ENCODE measurements around the gene OLIG1. TPM values are rescaled to one million over a fixed set of nuclear protein-coding genes. Genes with fewer than 3 reads are reported as not detected.

OLIG1 gene
- total and polyA plus RNA-seq, 2 donors (not counting 1 experiment from before 2014, with no cell fraction given), result 0.33 TPM; not detected in 1

GRCh38 chr21:33112151-33112550, 42.2 kb downstream of the OLIG1 start:
- Histone ChIP-seq H3K79me2 (ENCODE audit: control insufficient read depth, insufficient read depth, low read length) (no peaks in the 10 kb centered on the region), H3K36me3 (replicated peaks in 1 of 2; ENCODE audit: control extremely low read depth in 1 of 2, control insufficient read depth in 1 of 2, extremely low read depth in 1 of 2, insufficient read depth in 2 of 2, low read length in 1 of 2) (no peaks in the 10 kb centered on the region), H3K9me3 (ENCODE audit: control extremely low read depth in 1 of 3, control insufficient read depth in 2 of 3, insufficient read depth in 1 of 3, low read length in 2 of 3) (peaks cover 0 to 9% (median 0%) of the 10 kb centered on the region in 3 donors), H3K4me1 (ENCODE audit: control insufficient read depth in 2 of 2, insufficient read depth in 2 of 2, low read length in 2 of 2) (peaks cover 0 to 5% of the 10 kb centered on the region in 2 donors), H3K9ac (ENCODE audit: low read length) (no peak overlapping the region), H2AFZ (ENCODE audit: insufficient read depth, low read depth, low read length, poor library complexity, severe bottlenecking) (no peak overlapping the region), H3K27me3 (replicated peaks in 1 of 4; ENCODE audit: control extremely low read depth in 1 of 4, control insufficient read depth in 3 of 4, insufficient read depth in 4 of 4, low read length in 3 of 4) (peaks cover 0 to 45% (median 10%) of the 10 kb centered on the region in 4 experiments), H4K20me1 (ENCODE audit: control insufficient read depth, insufficient read depth, low read length, poor library complexity, severe bottlenecking) (no peaks in the 10 kb centered on the region), H3K4me2 (replicated peaks; ENCODE audit: low read depth, low read length, poor library complexity, severe bottlenecking) (no peak overlapping the region), H3K4me3 (ENCODE audit: control extremely low read depth in 1 of 5, extremely low read depth in 1 of 5, insufficient read depth in 1 of 5, low read depth in 2 of 5, low read length in 4 of 5) (no peak overlapping the region), H3K27ac (ENCODE audit: low read length in 2 of 2) (no peak overlapping the region)
- Mint-ChIP-seq H3K4me3 (no peak overlapping the region), H3K4me1 (peaks cover 2% of the 10 kb centered on the region), H3K9me3 (ENCODE audit: insufficient read depth) (no peaks in the 10 kb centered on the region), H3K27me3 (peaks cover 82% of the 10 kb centered on the region), H3K27ac (no peak overlapping the region)
- DNase-seq (no peak), ATAC-seq (ENCODE audit: low read depth) (no peak)
- intact Hi-C loops (cut with micrococcal nuclease), result no loop called here
- WGBS (ENCODE audit: insufficient coverage), result 77% methylated on average over 2 of the region's 5 CpGs
- TF ChIP-seq EZH2 (IDR thresholded peaks at IDR 0.05; ENCODE audit: borderline replicate concordance, insufficient read depth, low read depth, low read length, poor library complexity, severe bottlenecking), result no peak
- no peak for TF ChIP-seq CTCF (IDR thresholded peaks at IDR 0.05)
- ChIA-PET CTCF (no interaction called here), POLR2A (no interaction called here)

GRCh38 chr21:33112681-33113080, 42.7 kb downstream of the OLIG1 start:
- Histone ChIP-seq H3K4me3 (ENCODE audit: control extremely low read depth in 1 of 5, extremely low read depth in 1 of 5, insufficient read depth in 1 of 5, low read depth in 2 of 5, low read length in 4 of 5) (no peak overlapping the region), H3K9ac (ENCODE audit: low read length) (no peak overlapping the region), H3K27me3 (replicated peaks in 1 of 4; ENCODE audit: control extremely low read depth in 1 of 4, control insufficient read depth in 3 of 4, insufficient read depth in 4 of 4, low read length in 3 of 4) (peaks cover 0 to 45% (median 10%) of the 10 kb centered on the region in 4 experiments), H3K4me1 (ENCODE audit: control insufficient read depth in 2 of 2, insufficient read depth in 2 of 2, low read length in 2 of 2) (peaks cover 0 to 5% of the 10 kb centered on the region in 2 donors), H3K4me2 (replicated peaks; ENCODE audit: low read depth, low read length, poor library complexity, severe bottlenecking) (no peak overlapping the region), H2AFZ (ENCODE audit: insufficient read depth, low read depth, low read length, poor library complexity, severe bottlenecking) (no peak overlapping the region), H3K79me2 (ENCODE audit: control insufficient read depth, insufficient read depth, low read length) (no peaks in the 10 kb centered on the region), H3K36me3 (replicated peaks in 1 of 2; ENCODE audit: control extremely low read depth in 1 of 2, control insufficient read depth in 1 of 2, extremely low read depth in 1 of 2, insufficient read depth in 2 of 2, low read length in 1 of 2) (no peaks in the 10 kb centered on the region), H3K9me3 (ENCODE audit: control extremely low read depth in 1 of 3, control insufficient read depth in 2 of 3, insufficient read depth in 1 of 3, low read length in 2 of 3) (peaks cover 0 to 9% (median 0%) of the 10 kb centered on the region in 3 donors), H3K27ac (ENCODE audit: low read length in 2 of 2) (no peak overlapping the region), H4K20me1 (ENCODE audit: control insufficient read depth, insufficient read depth, low read length, poor library complexity, severe bottlenecking) (no peaks in the 10 kb centered on the region)
- no peak overlapping the region for H3K27ac Mint-ChIP-seq
- no peak overlapping the region for H3K4me3 Mint-ChIP-seq
- H3K9me3 Mint-ChIP-seq (ENCODE audit: insufficient read depth), result no peaks in the 10 kb centered on the region
- WGBS (ENCODE audit: insufficient coverage), result 84% methylated on average over 4 of the region's 4 CpGs
- ChIA-PET POLR2A (no interaction called here), CTCF (no interaction called here)
- TF ChIP-seq EZH2 (IDR thresholded peaks at IDR 0.05; ENCODE audit: borderline replicate concordance, insufficient read depth, low read depth, low read length, poor library complexity, severe bottlenecking), result no peak
- no peak for TF ChIP-seq CTCF (IDR thresholded peaks at IDR 0.05)
- H3K27me3 Mint-ChIP-seq, result peaks cover 88% of the 10 kb centered on the region
- intact Hi-C loops (cut with micrococcal nuclease), result no loop called here
- ATAC-seq (ENCODE audit: low read depth), result no peak
- H3K4me1 Mint-ChIP-seq, result peaks cover 2% of the 10 kb centered on the region
- DNase-seq, result no peak

All from B cell (primary cell).